Cardiac fibroblast (primary cell): ENCODE results near the gene C6orf136.

Source experiments
- DNase-seq, 2 donors: peaks; one replicate each; pipeline versions ENCODE4 v3.0.0 to v3.0.0-alpha.2; 2010; ENCODE audit warnings: low read depth in 2 of 2
- H3K4me3 ChIP-seq, 2 donors: replicated peaks in 1 of 2; 1 replicate in 1 of 2; 2 replicates in 1 of 2; pipeline ENCODE4 v1.5.1; 2011; ENCODE audit warnings: low read depth in 2 of 2, low read length in 2 of 2, mild to moderate bottlenecking in 2 of 2, moderate library complexity in 1 of 2
- TF ChIP-seq, protein P1 (sequence below): IDR thresholded peaks from one replicate; pipeline ENCODE4 v1.5.1; 2011; ENCODE audit warnings: low read depth, mild to moderate bottlenecking, low read length, inconsistent platforms

Gene C6orf136

DNA sequence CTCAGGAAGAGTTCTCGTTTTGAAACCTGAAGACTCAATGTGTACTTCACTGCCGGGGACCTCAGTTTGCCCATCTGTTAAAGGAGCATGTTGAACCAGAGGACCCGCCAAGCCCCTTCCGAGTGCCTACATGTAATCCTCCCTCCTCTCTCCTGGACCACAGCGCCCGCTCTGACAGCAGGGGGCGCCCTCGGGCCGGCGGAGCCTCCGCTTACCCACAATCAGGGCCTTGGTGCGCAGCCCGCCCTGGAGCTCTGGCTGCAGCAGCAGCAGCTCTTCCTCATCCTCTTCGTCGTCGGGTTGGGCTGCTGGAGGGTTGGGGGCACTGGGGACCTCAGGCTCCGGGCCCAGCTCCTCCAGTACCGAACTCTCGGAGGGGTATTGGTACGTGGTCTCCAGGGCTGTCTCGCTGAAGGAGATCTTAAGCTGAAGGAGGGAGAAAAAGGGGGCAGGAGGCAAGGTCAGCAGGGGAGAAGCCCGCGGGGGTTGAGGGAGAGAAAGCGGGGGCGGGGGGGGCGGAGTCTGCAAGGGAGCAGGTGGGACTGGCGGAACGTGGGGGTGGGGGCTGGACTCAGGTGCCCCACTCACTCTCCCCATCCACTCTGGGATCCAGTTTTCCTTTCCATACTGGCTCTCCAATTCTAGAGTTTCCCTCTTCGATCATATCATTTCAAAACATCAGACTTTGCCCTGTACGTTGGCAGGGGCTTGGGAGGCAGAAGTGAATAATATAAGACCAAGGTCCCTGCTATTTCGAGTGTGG lies 32.2 kb downstream of the C6orf136 start:
- peak; percentile 84 to 86 for DNase-seq
- H3K4me3 ChIP-seq = peak overlapping the region in 1 of 2 donors; percentile 39
- TF ChIP-seq, protein P1, sequence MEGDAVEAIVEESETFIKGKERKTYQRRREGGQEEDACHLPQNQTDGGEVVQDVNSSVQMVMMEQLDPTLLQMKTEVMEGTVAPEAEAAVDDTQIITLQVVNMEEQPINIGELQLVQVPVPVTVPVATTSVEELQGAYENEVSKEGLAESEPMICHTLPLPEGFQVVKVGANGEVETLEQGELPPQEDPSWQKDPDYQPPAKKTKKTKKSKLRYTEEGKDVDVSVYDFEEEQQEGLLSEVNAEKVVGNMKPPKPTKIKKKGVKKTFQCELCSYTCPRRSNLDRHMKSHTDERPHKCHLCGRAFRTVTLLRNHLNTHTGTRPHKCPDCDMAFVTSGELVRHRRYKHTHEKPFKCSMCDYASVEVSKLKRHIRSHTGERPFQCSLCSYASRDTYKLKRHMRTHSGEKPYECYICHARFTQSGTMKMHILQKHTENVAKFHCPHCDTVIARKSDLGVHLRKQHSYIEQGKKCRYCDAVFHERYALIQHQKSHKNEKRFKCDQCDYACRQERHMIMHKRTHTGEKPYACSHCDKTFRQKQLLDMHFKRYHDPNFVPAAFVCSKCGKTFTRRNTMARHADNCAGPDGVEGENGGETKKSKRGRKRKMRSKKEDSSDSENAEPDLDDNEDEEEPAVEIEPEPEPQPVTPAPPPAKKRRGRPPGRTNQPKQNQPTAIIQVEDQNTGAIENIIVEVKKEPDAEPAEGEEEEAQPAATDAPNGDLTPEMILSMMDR = peak; percentile 95

DNA sequence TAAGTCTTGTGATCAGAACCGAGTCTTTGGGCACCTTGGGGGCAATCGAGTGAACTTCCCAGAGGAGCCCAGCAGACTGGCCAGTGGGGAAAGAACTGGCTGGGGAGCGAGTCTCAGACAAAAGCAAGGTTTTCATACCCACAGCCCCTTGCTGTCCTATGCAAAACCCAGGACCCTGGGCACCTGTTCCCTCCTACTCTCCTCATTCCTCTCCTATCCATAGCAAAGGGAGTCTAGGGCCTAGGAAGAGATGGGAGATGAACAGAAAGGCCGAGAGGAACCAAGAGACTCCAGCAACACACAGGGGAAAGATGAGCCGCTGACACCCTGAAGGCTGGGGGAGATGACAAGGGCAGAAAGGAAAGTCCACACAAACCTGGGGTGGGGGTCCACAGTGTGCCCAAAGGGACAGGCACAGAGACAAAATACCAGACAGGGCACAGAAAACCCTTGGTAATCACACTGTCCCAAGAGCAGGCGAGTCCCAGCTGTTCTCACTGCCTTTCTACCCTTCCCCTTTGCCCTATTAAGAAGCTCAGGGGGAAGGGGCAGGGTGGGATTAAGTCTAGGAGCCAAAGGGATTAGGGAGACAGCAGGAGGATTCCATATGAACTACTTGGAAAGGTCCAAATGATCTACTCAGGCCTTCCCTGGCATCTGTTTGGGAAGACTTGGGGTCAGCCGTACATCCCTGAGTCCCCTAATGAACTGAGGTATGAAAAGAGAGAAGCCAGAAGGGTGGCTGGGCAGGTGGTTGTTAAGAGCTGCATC lies 33.0 kb downstream of the C6orf136 start:
- H3K4me3 ChIP-seq = peak overlapping the region; percentile 6 to 39
- TF ChIP-seq, protein P1 = no peak
- no peak for DNase-seq

DNA sequence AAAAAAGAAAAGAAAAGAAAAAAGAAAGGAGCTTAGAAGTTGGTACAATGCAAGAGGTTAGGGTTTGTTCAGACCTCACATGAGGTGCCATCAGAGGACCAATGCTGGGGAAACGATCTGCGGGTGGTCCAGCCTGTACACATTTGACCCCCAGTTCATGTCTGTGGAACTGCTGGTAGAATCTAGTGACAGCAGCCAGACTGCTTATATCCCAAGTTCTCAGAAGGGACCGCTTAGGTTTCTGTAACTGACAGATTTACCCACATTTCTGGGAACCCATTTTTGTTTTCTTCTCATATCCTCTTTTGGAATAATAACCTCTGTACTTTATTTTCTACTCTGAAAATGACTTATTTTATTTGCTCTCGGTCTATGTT lies 34.8 kb downstream of the C6orf136 start:
- TF ChIP-seq, protein P1 = no peak
- peak overlapping the region; percentile 85 to 94 for H3K4me3 ChIP-seq
- DNase-seq = no peak

DNA sequence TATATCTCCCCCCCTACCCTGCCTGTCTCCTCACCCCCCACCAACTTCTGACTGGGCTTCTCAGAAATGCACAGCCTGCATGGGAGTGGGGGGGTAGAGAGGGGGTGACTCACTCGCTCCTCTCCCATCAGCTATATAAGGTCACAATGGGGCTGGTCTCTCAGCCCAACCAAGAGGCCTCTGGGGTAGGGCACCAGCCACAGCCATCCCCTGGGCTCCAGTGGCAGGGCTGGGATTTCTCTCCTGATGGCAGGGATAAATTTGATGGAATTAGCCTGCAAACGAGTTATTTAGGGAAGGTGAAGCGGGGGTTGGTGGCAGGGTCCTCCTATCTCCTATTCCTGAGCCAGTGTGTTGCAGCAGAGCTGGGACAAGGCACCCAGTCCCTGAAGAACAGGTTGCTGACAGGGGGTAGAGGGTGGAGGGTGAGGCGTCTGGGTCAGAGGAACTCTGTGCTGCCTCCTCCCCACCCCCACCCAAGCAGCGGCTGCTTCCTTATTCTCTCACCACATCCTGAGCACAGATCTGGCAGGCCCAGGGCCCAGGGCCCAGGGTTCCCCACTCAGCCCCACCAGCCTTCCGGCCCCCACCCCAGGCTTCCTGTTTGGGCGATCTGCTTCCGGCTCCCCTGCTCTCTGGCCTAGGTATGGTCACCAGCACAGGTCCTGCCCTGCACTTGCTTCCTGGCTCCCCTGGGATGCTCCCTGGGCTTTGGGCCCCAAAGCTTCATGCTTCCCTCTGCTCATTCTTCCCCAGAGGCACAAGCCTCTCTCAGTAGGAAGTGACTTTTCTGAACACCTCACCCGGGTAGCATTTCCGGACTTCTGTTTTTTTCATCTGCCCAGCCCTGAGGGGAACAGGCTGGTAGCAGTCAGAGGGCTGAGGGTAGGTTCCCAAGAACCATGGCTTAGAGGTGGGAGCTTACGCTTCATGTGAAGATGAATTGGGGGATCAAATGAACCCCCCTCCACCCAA lies 35.5 kb downstream of the C6orf136 start:
- H3K4me3 ChIP-seq = peak overlapping the region; percentile 85 to 94
- peak; percentile 82 to 87 for DNase-seq
- TF ChIP-seq, protein P1 = no peak

DNA sequence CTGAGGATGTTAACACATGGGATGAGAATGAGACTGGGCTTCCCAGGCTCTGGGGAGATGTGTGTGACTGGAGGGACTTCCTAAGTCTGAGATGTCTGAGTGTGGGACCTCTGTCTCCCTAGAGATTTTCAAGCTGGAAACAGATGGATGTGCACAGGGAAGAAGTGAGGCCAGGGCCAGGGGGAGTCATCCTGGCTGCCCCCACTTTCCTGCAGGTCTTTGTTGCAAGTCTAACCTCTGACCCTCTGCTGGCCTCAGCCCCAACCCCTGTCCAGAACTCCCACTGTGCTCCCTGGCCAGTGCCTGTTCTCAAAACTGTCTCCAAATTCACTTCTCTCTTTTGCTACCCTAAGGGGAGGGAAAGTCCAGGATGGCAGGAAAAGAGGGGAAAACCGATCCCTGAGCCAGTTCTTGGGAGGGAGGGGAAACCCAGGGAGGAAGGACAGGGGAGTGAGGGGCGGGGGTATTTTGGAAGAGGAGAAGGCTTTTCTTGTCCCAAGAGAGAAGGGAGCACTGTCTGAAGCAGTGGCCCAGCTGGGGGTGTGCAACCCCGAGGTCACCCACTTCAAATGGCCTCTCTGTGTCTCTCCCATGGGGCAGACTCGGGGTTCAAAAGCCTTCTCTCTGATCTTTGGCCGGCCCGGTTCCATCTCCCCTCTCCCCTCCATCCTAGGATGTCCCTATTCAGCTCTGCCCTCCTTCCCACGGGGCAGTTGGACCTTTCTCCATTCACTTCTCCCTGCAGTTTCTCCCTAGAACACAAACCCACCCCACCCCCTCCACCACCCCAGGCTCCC lies 36.4 kb downstream of the C6orf136 start:
- peak in 1 of 2 donors; percentile 25 for DNase-seq
- TF ChIP-seq, protein P1 = no peak
- peak overlapping the region; percentile 85 to 94 for H3K4me3 ChIP-seq

DNA sequence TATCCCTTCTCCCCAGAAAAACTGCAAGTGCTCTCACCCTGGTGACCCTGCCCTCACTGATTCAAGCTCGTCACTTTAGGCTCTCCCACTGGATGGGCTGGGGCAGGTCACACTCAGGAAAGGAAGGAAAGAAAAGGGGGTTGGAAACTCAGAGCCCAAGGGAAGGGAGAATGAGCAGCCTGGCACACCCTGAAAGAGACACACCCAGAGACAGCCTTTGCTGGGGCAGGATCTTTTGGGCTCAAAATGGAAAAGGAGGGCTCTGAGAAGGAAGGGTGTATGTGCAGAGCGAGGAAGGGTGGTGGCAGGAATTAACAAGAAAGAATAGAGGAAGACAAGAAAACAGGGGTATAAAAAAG lies 37.0 kb downstream of the C6orf136 start:
- peak overlapping the region; percentile 85 to 94 for H3K4me3 ChIP-seq
- no peak for DNase-seq
- TF ChIP-seq, protein P1 = no peak
